KG1 (cell line): Measurements from ENCODE around the gene PRLH.

Source experiments
- DNase-seq: peaks from one replicate; lab custom pipeline; 2025; lab: John Stamatoyannopoulos, UW

Gene PRLH, protein sequence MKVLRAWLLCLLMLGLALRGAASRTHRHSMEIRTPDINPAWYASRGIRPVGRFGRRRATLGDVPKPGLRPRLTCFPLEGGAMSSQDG

DNA sequence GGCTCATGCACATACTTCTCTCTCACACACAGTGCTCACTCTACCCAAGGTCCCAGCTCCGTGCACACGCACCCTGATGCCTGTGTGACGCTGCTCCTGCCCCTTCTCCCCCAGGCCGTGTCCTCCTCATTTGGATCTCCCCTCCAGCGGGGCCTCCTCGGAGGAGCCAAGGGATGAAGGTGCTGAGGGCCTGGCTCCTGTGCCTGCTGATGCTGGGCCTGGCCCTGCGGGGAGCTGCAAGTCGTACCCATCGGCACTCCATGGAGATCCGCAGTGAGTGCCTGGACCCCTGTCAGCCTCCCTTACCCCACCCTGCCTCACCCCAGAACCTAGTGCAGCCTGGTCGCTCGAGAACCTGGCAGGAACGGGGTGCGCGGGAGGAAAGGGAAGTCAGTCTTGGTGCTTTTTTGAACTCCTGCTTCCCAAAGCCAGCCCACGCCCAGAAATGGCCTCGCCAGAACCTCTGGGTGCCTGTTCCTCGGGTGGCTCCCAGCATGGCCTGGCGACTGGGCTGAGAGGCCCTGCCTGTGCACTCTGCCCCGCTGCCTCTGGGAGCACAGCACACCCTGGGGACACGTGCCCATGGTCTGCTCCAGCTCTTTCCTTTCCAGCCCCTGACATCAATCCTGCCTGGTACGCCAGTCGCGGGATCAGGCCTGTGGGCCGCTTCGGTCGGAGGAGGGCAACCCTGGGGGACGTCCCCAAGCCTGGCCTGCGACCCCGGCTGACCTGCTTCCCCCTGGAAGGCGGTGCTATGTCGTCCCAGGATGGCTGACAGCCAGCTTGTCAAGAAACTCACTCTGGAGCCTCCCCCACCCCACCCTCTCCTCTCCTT is at the start of gene PRLH:
Gene PRLH (plus strand): TSS at position 174 of the 835 bp plus-strand sequence. CDS start 0 bp downstream, at position 174.
- no peak for DNase-seq

GRCh38 chr2:237517163-237517562 is 49.2 kb upstream of the PRLH start:
- no peak for DNase-seq

DNA sequence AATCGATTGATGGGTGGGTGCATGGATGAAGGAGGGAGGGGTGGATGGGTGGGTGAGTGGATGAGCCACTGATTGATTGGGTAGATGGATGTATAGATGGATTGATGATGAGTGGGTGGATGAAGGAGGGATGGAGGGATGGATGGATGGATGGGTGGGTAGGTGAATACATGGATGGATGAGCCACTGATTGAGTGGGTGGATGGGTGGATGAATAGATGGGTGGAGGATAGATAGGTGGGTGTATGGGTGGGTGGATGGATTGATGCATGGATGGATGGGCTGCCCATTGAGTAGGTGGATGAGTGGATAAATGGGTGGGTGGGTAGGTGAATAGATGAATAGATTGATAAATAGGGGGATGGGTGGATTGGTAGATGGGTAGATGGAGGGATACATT is 48.4 kb upstream of the PRLH start:
- DNase-seq = no peak

DNA sequence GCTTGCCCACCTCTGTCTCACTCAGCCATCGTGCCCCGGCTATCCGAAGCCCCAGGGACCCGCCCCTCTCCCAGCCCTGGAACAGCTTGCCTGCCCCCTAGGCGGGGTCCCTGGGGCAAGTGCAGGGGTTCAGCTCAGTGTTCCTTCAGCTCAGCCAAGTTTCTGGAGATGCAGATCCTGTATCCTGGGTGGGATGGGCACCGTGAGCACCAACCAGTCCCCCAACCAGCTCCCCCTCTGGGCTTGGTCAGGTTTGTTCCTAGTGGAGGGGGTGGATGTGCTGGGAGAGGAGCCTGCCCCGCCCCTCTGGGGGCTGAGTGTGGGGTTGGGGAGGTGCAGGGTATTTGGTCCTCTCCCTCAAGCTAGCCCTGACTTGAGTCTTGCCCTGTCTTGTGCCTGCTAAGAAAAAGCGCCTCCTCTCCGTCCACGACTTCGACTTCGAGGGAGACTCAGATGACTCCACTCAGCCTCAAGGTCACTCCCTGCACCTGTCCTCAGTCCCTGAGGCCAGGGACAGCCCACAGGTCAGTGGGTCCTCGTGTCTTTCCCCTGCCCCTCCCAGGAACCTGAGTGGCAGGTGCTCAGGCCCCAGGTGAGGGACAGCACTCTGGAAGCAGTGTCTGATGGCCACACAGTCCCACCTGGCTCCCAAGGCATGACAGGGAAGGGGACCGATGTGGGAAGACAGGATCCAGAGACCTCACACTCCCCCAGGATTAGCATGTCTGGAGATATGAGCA is 46.7 kb upstream of the PRLH start:
- no peak for DNase-seq

GRCh38 chr2:237520290-237520689 is 46.1 kb upstream of the PRLH start:
- no peak for DNase-seq

GRCh38 chr2:237524631-237525030 is 41.7 kb upstream of the PRLH start:
- no peak for DNase-seq

- no peak for DNase-seq
These were observed 40.7 kb upstream of the PRLH start for GRCh38 chr2:237525559-237526157.

DNA sequence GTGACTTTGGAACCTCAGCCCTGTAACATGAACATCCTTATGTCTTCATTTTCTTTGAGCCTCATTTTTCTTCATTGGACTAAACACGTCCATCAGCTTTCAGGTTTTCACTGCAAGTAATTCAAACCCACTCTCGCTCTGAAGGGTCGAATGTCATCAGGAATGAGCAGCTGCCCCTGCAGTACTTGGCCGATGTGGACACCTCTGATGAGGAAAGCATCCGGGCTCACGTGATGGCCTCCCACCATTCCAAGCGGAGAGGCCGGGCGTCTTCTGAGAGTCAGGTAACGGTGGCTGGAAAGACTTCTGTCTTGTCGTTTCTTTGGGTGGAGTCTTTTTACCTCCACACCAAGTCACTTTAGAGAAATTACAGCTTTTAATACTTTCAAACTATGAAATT is 39.1 kb upstream of the PRLH start:
- DNase-seq = no peak

GRCh38 chr2:237527766-237528165 is 38.6 kb upstream of the PRLH start:
- DNase-seq = no peak

GRCh38 chr2:237529452-237530402 is 36.6 kb upstream of the PRLH start:
- DNase-seq = no peak

DNA sequence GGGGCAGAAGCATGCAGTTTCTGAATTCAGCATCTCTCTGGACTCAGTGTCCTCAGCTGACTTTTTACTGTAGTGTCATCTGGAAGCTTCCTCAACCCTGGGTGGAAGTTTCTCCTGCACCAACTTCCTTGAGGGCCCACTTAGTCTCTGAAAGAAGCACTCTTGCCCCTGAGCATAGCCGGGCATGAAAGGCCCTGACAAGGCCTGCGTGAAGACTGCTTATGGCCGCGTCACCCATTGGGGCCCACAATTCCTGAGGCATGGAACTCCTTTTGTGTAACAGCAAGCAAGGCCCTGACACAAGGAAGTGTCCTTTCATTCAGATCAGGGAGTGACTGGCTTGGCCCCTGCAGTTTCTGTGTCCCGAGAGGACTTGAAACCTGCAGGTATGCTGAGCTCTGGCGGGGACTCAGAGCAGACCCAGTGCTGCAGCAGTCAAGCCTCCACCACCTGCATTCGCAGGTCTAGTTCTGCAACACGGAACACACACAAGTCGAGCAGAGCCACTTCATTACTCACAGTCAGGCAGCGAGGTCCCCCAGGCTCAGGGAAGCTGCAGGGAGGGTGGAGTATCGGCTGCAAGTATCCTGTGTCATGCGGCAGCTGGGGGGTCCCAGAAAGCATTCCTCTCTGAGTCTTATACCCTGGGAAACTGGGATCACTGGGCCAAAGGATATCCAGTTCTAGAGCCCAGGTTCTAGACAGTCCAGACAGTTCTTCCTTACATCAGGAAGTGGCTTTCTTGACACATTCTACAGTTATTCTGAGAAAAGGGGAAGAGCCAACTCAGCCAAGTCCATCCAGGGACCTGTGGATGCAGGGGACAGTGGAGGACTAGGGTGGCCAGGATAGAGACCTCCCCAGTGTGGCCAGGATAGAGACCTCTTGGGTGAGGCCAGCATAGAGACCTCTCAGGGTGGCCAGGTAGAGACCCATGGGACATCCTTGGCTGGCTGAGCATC is 35.6 kb upstream of the PRLH start:
- DNase-seq = no peak

- DNase-seq = no peak
These were observed 34.2 kb upstream of the PRLH start for GRCh38 chr2:237532160-237532559.

GRCh38 chr2:237533668-237534161 is 32.7 kb upstream of the PRLH start:
- no peak for DNase-seq

DNA sequence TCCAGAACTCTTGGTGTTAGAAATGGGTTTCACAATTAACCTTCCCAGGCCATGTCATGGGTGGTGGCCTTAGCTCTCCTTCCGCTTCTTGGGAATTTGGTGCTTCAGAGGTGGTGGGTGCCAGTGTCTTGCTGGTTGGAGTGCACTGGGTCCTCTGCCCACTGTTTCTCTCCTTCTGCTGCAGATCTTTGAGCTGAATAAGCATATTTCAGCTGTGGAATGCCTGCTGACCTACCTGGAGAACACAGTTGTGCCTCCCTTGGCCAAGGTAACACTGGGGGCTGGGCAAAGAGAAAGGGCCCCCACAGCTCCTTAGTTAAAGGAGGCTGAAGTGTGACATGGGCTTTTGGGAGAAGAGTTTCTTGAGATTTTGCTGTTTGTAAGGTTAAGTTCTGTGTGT is 32.0 kb upstream of the PRLH start:
- DNase-seq = no peak

GRCh38 chr2:237535385-237536082 is 30.8 kb upstream of the PRLH start:
- DNase-seq = no peak

- DNase-seq = no peak
These were observed 30.3 kb upstream of the PRLH start for GRCh38 chr2:237536083-237536415.

- no peak for DNase-seq
These were observed 29.8 kb upstream of the PRLH start for GRCh38 chr2:237536617-237537016.

- DNase-seq = no peak
These were observed 28.2 kb upstream of the PRLH start for GRCh38 chr2:237538001-237538720.

GRCh38 chr2:237538901-237539300 is 27.5 kb upstream of the PRLH start:
- no peak for DNase-seq
